ENCODE measurements around the gene GPRASP3.

DNA sequence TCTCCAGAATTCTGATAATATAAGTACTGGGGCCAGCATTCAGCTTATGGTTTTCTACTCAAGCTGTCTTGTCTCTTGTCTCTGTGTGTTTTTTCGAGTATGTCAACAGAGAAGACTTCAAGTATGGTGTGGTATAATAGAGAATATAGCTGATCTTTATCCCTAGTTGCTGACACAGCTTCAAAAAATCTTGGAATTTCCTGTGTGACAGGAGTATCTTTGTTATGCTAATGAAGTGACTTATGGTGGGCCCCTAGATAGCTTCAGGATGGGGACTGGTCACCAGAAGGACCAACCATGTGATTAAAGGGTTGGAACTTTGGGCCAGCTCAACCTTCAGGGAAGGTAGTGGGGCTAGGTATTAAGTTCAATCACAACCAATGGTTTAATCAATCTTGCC lies 2.9 kb downstream of the GPRASP3 start:
- no peak for TF ChIP-seq RXRA (IDR thresholded peaks at IDR 0.05)
- TF ChIP-seq, protein P1, sequence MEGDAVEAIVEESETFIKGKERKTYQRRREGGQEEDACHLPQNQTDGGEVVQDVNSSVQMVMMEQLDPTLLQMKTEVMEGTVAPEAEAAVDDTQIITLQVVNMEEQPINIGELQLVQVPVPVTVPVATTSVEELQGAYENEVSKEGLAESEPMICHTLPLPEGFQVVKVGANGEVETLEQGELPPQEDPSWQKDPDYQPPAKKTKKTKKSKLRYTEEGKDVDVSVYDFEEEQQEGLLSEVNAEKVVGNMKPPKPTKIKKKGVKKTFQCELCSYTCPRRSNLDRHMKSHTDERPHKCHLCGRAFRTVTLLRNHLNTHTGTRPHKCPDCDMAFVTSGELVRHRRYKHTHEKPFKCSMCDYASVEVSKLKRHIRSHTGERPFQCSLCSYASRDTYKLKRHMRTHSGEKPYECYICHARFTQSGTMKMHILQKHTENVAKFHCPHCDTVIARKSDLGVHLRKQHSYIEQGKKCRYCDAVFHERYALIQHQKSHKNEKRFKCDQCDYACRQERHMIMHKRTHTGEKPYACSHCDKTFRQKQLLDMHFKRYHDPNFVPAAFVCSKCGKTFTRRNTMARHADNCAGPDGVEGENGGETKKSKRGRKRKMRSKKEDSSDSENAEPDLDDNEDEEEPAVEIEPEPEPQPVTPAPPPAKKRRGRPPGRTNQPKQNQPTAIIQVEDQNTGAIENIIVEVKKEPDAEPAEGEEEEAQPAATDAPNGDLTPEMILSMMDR (IDR thresholded peaks at IDR 0.05; ENCODE audit: low read depth, low read length, missing input control) = no peak
- no peak for TF ChIP-seq RAD21 (IDR thresholded peaks at IDR 0.05)
- TF ChIP-seq, protein P2, sequence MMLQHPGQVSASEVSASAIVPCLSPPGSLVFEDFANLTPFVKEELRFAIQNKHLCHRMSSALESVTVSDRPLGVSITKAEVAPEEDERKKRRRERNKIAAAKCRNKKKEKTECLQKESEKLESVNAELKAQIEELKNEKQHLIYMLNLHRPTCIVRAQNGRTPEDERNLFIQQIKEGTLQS (IDR thresholded peaks at IDR 0.05) = no peak
- no peak for TF ChIP-seq SP1 (IDR thresholded peaks at IDR 0.05)
- TF ChIP-seq, protein P3, sequence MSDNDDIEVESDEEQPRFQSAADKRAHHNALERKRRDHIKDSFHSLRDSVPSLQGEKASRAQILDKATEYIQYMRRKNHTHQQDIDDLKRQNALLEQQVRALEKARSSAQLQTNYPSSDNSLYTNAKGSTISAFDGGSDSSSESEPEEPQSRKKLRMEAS (IDR thresholded peaks at IDR 0.05) = no peak
- no peak for TF ChIP-seq GABPA (IDR thresholded peaks at IDR 0.05 in 1 of 2, conservative IDR thresholded peaks at IDR 0.05 in 1 of 2)
- TF ChIP-seq HNF4G (IDR thresholded peaks at IDR 0.05) = no peak
- TF ChIP-seq YY1 (IDR thresholded peaks at IDR 0.05) = no peak
- TF ChIP-seq FOXA1 (IDR thresholded peaks at IDR 0.05) = no peak
- TF ChIP-seq TAF1 (conservative IDR thresholded peaks at IDR 0.05) = no peak
- TF ChIP-seq JUND (IDR thresholded peaks at IDR 0.05) = no peak

Measured in liver (tissue), 3 donors.